A549 (cell line): ENCODE results near the gene PDE4D. TPM values are rescaled to one million over a fixed set of nuclear protein-coding genes. Genes with fewer than 3 reads are reported as not detected.

Experiments
- ATAC-seq, 2 experiments: fragments of 200-7000 bp in 1 of 2; fragments of >200 bp in 1 of 2; cut with Nextera tagmentation in 1 of 2; cut with Tn5 transposase in 1 of 2; 3 replicates each; pipeline versions ENCODE4 v1.8.0 to v1.9.1; 2018 to 2020; ENCODE audit warnings: mild to moderate bottlenecking in 1 of 2, moderate library complexity in 1 of 2
- CTCF ChIA-PET: fragments of 300-600 bp; sonication (Branson Sonifier 250); formaldehyde crosslinking; extraction: SDS; loops from one replicate; lab custom pipeline; 2021; ENCODE audit warnings: antibody characterized with exemption, inconsistent platforms; lab: Yijun Ruan, JAX
- POLR2A ChIA-PET: fragments of 350-600 bp; formaldehyde crosslinking; extraction: SDS; loops from one replicate; lab custom pipeline; 2021; ENCODE audit warnings: antibody characterized with exemption, inconsistent platforms; lab: Yijun Ruan, JAX
- DNase-seq, 2 experiments: peaks; one replicate each; pipeline versions ENCODE4 v3.0.0 to v3.0.0-alpha.2; 2011 to 2016; ENCODE audit warnings: low read depth in 1 of 2, low spot score in 1 of 2
- FAIRE-seq: peaks from 2 replicates; lab custom pipeline; 2011; peaks lifted over from hg19 to GRCh38; lab: Jason Lieb, UNC
- H3K27ac ChIP-seq, 2 experiments: fragments of >200 bp; sonication (Bioruptor Twin); formaldehyde crosslinking; 3 replicates each; pipeline ENCODE4 v1.5.1; 2016 to 2017
- H3K4me1 ChIP-seq: fragments of >200 bp; sonication (Bioruptor Twin); formaldehyde crosslinking; 3 replicates; pipeline ENCODE4 v1.6.1; 2016
- H3K4me2 ChIP-seq: fragments of >200 bp; sonication (Bioruptor Twin); formaldehyde crosslinking; 3 replicates; pipeline ENCODE4 v1.6.1; 2016
- H3K4me3 ChIP-seq: fragments of >200 bp; sonication (Bioruptor Twin); formaldehyde crosslinking; 3 replicates; pipeline ENCODE4 v1.5.1; 2016
- H3K9me3 ChIP-seq: fragments of >200 bp; sonication (Bioruptor Twin); formaldehyde crosslinking; 3 replicates; pipeline ENCODE4 v1.6.1; 2016
- BHLHE40 ChIP-seq: IDR thresholded peaks from 2 replicates; pipeline ENCODE4 v1.6.1; 2012; ENCODE audit warnings: low read depth, low read length, inconsistent platforms
- CBX8 ChIP-seq: fragments of 200-600 bp; sonication (generic); IDR thresholded peaks from 2 replicates; pipeline ENCODE4 v1.6.1; 2016
- EHF ChIP-seq: fragments of 250-450 bp; sonication (Bioruptor Pico); IDR thresholded peaks from 2 replicates; pipeline ENCODE4 v1.5.0; 2020; ENCODE audit warnings: mild to moderate bottlenecking
- HOXA7 ChIP-seq: fragments of 250-450 bp; sonication (Bioruptor Pico); IDR thresholded peaks from 2 replicates; pipeline ENCODE4 v1.5.0; 2020; ENCODE audit warnings: mild to moderate bottlenecking, moderate library complexity
- HOXB5 ChIP-seq: fragments of 250-450 bp; sonication (Bioruptor Pico); IDR thresholded peaks from 2 replicates; pipeline ENCODE4 v1.5.0; 2020; ENCODE audit warnings: mild to moderate bottlenecking, moderate library complexity
- JUN ChIP-seq, 2 experiments: fragments of >200 bp; sonication (Bioruptor Twin); formaldehyde crosslinking; IDR thresholded peaks; 2 replicates in 1 of 2; 3 replicates in 1 of 2; pipeline ENCODE4 v1.6.1; 2016 to 2017
- MAFK ChIP-seq: fragments of 450-650 bp; IDR thresholded peaks from 2 replicates; pipeline ENCODE4 v1.6.1; 2014; ENCODE audit not compliant: partially characterized antibody
- MAX ChIP-seq: IDR thresholded peaks from 2 replicates; pipeline ENCODE4 v1.6.1; 2012
- NFE2L2 ChIP-seq: fragments of 150-350 bp; conservative IDR thresholded peaks from 2 replicates; pipeline ENCODE4 v1.6.1; 2014; ENCODE audit warnings: low read length
- PBX3 ChIP-seq: IDR thresholded peaks from 2 replicates; pipeline ENCODE4 v1.6.1; 2012
- RARB ChIP-seq: fragments of 250-450 bp; sonication (Bioruptor Pico); IDR thresholded peaks from 2 replicates; pipeline ENCODE4 v1.8.0; 2021; ENCODE audit warnings: mild to moderate bottlenecking, moderate library complexity
- RCOR1 ChIP-seq: fragments of 150-350 bp; IDR thresholded peaks from 2 replicates; pipeline ENCODE4 v1.6.1; 2014; ENCODE audit warnings: antibody characterized with exemption, low read length, low read depth
- RNF2 ChIP-seq: fragments of 200-600 bp; sonication (generic); IDR thresholded peaks from 2 replicates; pipeline ENCODE4 v1.6.1; 2016; ENCODE audit warnings: low read depth, mild to moderate bottlenecking, antibody characterized with exemption, moderate library complexity, borderline replicate concordance
- SMC3 ChIP-seq: fragments of >200 bp; sonication (Bioruptor Twin); formaldehyde crosslinking; IDR thresholded peaks from 3 replicates; pipeline ENCODE4 v1.6.1; 2018; ENCODE audit warnings: inconsistent platforms
- SREBF2 ChIP-seq: fragments of 450-650 bp; IDR thresholded peaks from 2 replicates; pipeline ENCODE4 v1.6.1; 2014; ENCODE audit warnings: mild to moderate bottlenecking, moderate library complexity
- WGBS: methylation state at CpG from one replicate; pipeline ENCODE4 v1.1.6; 2017; ENCODE audit errors: missing lambda C conversion rate; 5-methylcytosine and 5-hydroxymethylcytosine counted together
- polyA plus RNA-seq, 4 experiments: library from polyadenylated mRNA; depleted of rRNA in 3 of 4; stranded (reverse); fragments of >200 nt; fragmentation: RNase III in 1 of 4; extraction: RNeasy Plus Mini Kit Qiagen cat#74134 plus additional on column Dnase treatment in 1 of 4; gene quantifications; 2 replicates in 3 of 4; 3 replicates in 1 of 4; pipeline ENCODE4 v1.2.3, GENCODE V29; 2011 to 2017
- TF ChIP-seq, protein P1 (sequence below): fragments of 150-350 bp; IDR thresholded peaks from 2 replicates; pipeline ENCODE4 v1.6.1; 2014; ENCODE audit warnings: low read depth, mild to moderate bottlenecking, low read length
- TF ChIP-seq, protein P2 (sequence below): fragments of 250-450 bp; sonication (Bioruptor Pico); IDR thresholded peaks from 2 replicates; pipeline ENCODE4 v1.5.0; 2021; ENCODE audit warnings: mild to moderate bottlenecking, moderate library complexity, borderline replicate concordance
- TF ChIP-seq, protein P3 (sequence below): IDR thresholded peaks from 2 replicates; pipeline ENCODE4 v1.6.1; 2012; ENCODE audit warnings: low read depth, borderline replicate concordance
- TF ChIP-seq, protein P4 (sequence below): fragments of >200 bp; sonication (Bioruptor Twin); formaldehyde crosslinking; IDR thresholded peaks from 2 replicates; pipeline ENCODE4 v1.6.1; 2016
- TF ChIP-seq, protein P5 (sequence below): fragments of 200-600 bp; sonication (generic); IDR thresholded peaks from 2 replicates; pipeline ENCODE4 v1.6.1; 2016; ENCODE audit warnings: antibody characterized with exemption, mild to moderate bottlenecking, moderate library complexity

PDE4D gene
- polyA plus RNA-seq, 2 of the 4 experiments (the other 2 are of a cell fraction) = 74.0 to 213 TPM

- ChIA-PET CTCF (interaction anchor here (0.9 to 1.5 kb wide), 4 partner anchors 9 to 245 kb away, joined by 3 to 5 read pairs (median 4); no protein-coding TSS in a partner anchor), POLR2A (no interaction called here)
- DNase-seq = no peak
- TF ChIP-seq, protein P1, sequence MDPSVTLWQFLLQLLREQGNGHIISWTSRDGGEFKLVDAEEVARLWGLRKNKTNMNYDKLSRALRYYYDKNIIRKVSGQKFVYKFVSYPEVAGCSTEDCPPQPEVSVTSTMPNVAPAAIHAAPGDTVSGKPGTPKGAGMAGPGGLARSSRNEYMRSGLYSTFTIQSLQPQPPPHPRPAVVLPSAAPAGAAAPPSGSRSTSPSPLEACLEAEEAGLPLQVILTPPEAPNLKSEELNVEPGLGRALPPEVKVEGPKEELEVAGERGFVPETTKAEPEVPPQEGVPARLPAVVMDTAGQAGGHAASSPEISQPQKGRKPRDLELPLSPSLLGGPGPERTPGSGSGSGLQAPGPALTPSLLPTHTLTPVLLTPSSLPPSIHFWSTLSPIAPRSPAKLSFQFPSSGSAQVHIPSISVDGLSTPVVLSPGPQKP = no peak
- TF ChIP-seq PBX3 (no peak), RNF2 (no peak), EHF (no peak), HOXA7 (CRISPR knock-in tag) (no peak), JUN (IDR thresholded peaks at IDR 0.05) (no peak), HOXB5 (no peak), BHLHE40 (no peak), CBX8 (no peak), MAFK (no peak), RARB (no peak)
- TF ChIP-seq, protein P2, sequence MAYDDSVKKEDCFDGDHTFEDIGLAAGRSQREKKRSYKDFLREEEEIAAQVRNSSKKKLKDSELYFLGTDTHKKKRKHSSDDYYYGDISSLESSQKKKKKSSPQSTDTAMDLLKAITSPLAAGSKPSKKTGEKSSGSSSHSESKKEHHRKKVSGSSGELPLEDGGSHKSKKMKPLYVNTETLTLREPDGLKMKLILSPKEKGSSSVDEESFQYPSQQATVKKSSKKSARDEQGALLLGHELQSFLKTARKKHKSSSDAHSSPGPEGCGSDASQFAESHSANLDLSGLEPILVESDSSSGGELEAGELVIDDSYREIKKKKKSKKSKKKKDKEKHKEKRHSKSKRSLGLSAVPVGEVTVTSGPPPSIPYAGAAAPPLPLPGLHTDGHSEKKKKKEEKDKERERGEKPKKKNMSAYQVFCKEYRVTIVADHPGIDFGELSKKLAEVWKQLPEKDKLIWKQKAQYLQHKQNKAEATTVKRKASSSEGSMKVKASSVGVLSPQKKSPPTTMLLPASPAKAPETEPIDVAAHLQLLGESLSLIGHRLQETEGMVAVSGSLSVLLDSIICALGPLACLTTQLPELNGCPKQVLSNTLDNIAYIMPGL (CRISPR knock-in tag) = no peak
- TF ChIP-seq, protein P3, sequence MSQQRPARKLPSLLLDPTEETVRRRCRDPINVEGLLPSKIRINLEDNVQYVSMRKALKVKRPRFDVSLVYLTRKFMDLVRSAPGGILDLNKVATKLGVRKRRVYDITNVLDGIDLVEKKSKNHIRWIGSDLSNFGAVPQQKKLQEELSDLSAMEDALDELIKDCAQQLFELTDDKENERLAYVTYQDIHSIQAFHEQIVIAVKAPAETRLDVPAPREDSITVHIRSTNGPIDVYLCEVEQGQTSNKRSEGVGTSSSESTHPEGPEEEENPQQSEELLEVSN = no peak
- TF ChIP-seq, protein P4, sequence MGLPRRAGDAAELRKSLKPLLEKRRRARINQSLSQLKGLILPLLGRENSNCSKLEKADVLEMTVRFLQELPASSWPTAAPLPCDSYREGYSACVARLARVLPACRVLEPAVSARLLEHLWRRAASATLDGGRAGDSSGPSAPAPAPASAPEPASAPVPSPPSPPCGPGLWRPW = no peak
- Histone ChIP-seq H3K4me3 (no peak overlapping the region), H3K4me1 (peaks cover 56% of the 10 kb centered on the region), H3K27ac (peak overlapping the region; percentile 69 to 77), H3K9me3 (0 out of 3 replicates have a peak, but pooled peaks cover under 1% of the 10 kb centered on the region), H3K4me2 (peak overlapping the region; percentile 63)
- no peak for FAIRE-seq
- peak in 1 of 2 experiments; percentile 42; a peak in 2 of 6 replicates for ATAC-seq
- 54% methylated on average over 4 of the region's 4 CpGs for WGBS
These were observed 477.5 kb downstream of the PDE4D start for GRCh38 chr5:59416026-59416425.

- H3K27ac ChIP-seq = no peak overlapping the region
- H3K4me3 ChIP-seq = no peak overlapping the region
- no peak overlapping the region for H3K4me2 ChIP-seq
- ChIA-PET CTCF (interaction anchor here (0.6 kb wide), 1 partner anchor 64 kb away, joined by 3 read pairs; no protein-coding TSS in a partner anchor), POLR2A (no interaction called here)
- no peak for TF ChIP-seq MAX
- TF ChIP-seq PBX3 = no peak
- no peak for TF ChIP-seq NFE2L2
- no peak for TF ChIP-seq SMC3
- no peak for TF ChIP-seq SREBF2
- TF ChIP-seq, protein P5, sequence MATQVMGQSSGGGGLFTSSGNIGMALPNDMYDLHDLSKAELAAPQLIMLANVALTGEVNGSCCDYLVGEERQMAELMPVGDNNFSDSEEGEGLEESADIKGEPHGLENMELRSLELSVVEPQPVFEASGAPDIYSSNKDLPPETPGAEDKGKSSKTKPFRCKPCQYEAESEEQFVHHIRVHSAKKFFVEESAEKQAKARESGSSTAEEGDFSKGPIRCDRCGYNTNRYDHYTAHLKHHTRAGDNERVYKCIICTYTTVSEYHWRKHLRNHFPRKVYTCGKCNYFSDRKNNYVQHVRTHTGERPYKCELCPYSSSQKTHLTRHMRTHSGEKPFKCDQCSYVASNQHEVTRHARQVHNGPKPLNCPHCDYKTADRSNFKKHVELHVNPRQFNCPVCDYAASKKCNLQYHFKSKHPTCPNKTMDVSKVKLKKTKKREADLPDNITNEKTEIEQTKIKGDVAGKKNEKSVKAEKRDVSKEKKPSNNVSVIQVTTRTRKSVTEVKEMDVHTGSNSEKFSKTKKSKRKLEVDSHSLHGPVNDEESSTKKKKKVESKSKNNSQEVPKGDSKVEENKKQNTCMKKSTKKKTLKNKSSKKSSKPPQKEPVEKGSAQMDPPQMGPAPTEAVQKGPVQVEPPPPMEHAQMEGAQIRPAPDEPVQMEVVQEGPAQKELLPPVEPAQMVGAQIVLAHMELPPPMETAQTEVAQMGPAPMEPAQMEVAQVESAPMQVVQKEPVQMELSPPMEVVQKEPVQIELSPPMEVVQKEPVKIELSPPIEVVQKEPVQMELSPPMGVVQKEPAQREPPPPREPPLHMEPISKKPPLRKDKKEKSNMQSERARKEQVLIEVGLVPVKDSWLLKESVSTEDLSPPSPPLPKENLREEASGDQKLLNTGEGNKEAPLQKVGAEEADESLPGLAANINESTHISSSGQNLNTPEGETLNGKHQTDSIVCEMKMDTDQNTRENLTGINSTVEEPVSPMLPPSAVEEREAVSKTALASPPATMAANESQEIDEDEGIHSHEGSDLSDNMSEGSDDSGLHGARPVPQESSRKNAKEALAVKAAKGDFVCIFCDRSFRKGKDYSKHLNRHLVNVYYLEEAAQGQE = no peak
- TF ChIP-seq RCOR1 = no peak
- no peak for TF ChIP-seq CBX8
- DNase-seq = no peak
- ATAC-seq = no peak
- peak; percentile 39 for FAIRE-seq
- H3K9me3 ChIP-seq = peaks cover 29% of the 10 kb centered on the region
- H3K4me1 ChIP-seq = peaks cover 38% of the 10 kb centered on the region
- WGBS = 91% methylated on average over 2 of the region's 2 CpGs
These were observed 481.1 kb downstream of the PDE4D start for GRCh38 chr5:59412428-59412827.
